GM19351 (cell line): ENCODE data around the gene STX16.

Experiments
- ATAC-seq: cut with Tn5 transposase; IDR thresholded peaks from one replicate; pipeline ENCODE4 v1.9.1; 2021; ENCODE audit warnings: mild to moderate bottlenecking, moderate library complexity; ENCODE audit not compliant: unreplicated experiment

The STX16 gene

GRCh38 chr20:58618351-58619076 is 32.6 kb upstream of the STX16 start:
- ATAC-seq: no peak

GRCh38 chr20:58619077-58619863 is 31.8 kb upstream of the STX16 start:
- ATAC-seq: no peak

- ATAC-seq: no peak
These were observed 31.1 kb upstream of the STX16 start for GRCh38 chr20:58619864-58620431.

GRCh38 chr20:58621906-58622548 is 29.1 kb upstream of the STX16 start:
- ATAC-seq: no peak

- no peak for ATAC-seq
These were observed 28.2 kb upstream of the STX16 start for GRCh38 chr20:58622671-58623578.

GRCh38 chr20:58623579-58624473 is 27.3 kb upstream of the STX16 start:
- no peak for ATAC-seq

- no peak for ATAC-seq
These were observed 26.4 kb upstream of the STX16 start for GRCh38 chr20:58624687-58625086.

- ATAC-seq: no peak
These were observed 25.5 kb upstream of the STX16 start for GRCh38 chr20:58625585-58625984.

- no peak for ATAC-seq
These were observed 25.0 kb upstream of the STX16 start for GRCh38 chr20:58626051-58626450.

- peak; percentile 75 for ATAC-seq
These were observed 23.6 kb upstream of the STX16 start for GRCh38 chr20:58627212-58628072.

- ATAC-seq: no peak
These were observed 22.4 kb upstream of the STX16 start for GRCh38 chr20:58628491-58629214.

GRCh38 chr20:58629215-58629580 is 21.9 kb upstream of the STX16 start:
- no peak for ATAC-seq

- ATAC-seq: no peak
These were observed 21.0 kb upstream of the STX16 start for GRCh38 chr20:58630063-58630462.

GRCh38 chr20:58633161-58634053 is 17.7 kb upstream of the STX16 start:
- ATAC-seq: no peak

GRCh38 chr20:58634059-58634458 is 17.0 kb upstream of the STX16 start:
- no peak for ATAC-seq

GRCh38 chr20:58634521-58635278 is 16.4 kb upstream of the STX16 start:
- ATAC-seq: peak; percentile 75
